Esophagus (tissue), 2 donors: ENCODE measurements around the gene CHMP6. TPM values are rescaled to one million over a fixed set of nuclear protein-coding genes. Genes with fewer than 3 reads are reported as not detected.

ENCODE experiments used
- H3K27ac ChIP-seq, 2 donors: one replicate each; pipeline ENCODE4 v1.5.1; 2013; ENCODE audit warnings: low read depth in 2 of 2, mild to moderate bottlenecking in 2 of 2, inconsistent platforms in 1 of 2, low read length in 1 of 2, moderate library complexity in 1 of 2
- H3K27me3 ChIP-seq, 2 donors: one replicate each; pipeline ENCODE4 v1.6.1; 2013; ENCODE audit warnings: low read length in 2 of 2, control low read depth in 1 of 2, mild to moderate bottlenecking in 1 of 2; ENCODE audit not compliant: insufficient read depth in 2 of 2, control insufficient read depth in 1 of 2
- H3K36me3 ChIP-seq, 2 donors: one replicate each; pipeline ENCODE4 v1.6.1; 2013; ENCODE audit warnings: low read length in 1 of 2; ENCODE audit not compliant: control insufficient read depth in 2 of 2, insufficient read depth in 2 of 2
- H3K4me1 ChIP-seq, 2 donors: one replicate each; pipeline ENCODE4 v1.6.1; 2013; ENCODE audit warnings: low read length in 1 of 2; ENCODE audit not compliant: control insufficient read depth in 2 of 2, insufficient read depth in 2 of 2
- H3K4me3 ChIP-seq, 2 donors: one replicate each; pipeline ENCODE4 v1.5.1; 2013; ENCODE audit warnings: low read length in 2 of 2, mild to moderate bottlenecking in 2 of 2, low read depth in 1 of 2, moderate library complexity in 1 of 2
- H3K9me3 ChIP-seq, 2 donors: one replicate each; pipeline ENCODE4 v1.6.1; 2013; ENCODE audit warnings: mild to moderate bottlenecking in 2 of 2, low read depth in 1 of 2, low read length in 1 of 2, moderate library complexity in 1 of 2; ENCODE audit not compliant: control insufficient read depth in 2 of 2, insufficient read depth in 1 of 2
- WGBS, 2 donors: extraction: QIAGEN DNeasy Blood & Tissue Kit; methylation state at CpG; one replicate each; pipeline ENCODE4 v1.1.7; 2013; 5-methylcytosine and 5-hydroxymethylcytosine counted together
- polyA plus RNA-seq, 2 donors: library from polyadenylated mRNA; stranded (reverse); fragments of 200-250 nt; gene quantifications; one replicate each; pipeline ENCODE4 v1.2.3, GENCODE V29; 2013
- donor health status: healthy with polysubstance abuse.
- donor health status: Bipolar disorder and iron deficiency.

CHMP6 gene
- polyA plus RNA-seq, 2 donors: 21.5 to 26.7 TPM

GRCh38 chr17:80956321-80957190 is 35.1 kb upstream of the CHMP6 start:
- H3K4me1 ChIP-seq: peaks cover 6 to 14% of the 10 kb centered on the region in 2 donors
- 89% methylated on average over 28 of the region's 29 CpGs for WGBS, 2 donors
- H3K36me3 ChIP-seq: peaks cover 0 to 13% of the 10 kb centered on the region in 2 donors

GRCh38 chr17:80957461-80957941 is 34.1 kb upstream of the CHMP6 start:
- H3K4me3 ChIP-seq: no peak overlapping the region
- 93 to 96% methylated on average over 12 of the region's 12 CpGs for WGBS, 2 donors
- H3K27ac ChIP-seq: no peak overlapping the region
- peaks cover 0 to 11% of the 10 kb centered on the region in 2 donors for H3K36me3 ChIP-seq
- no peaks in the 10 kb centered on the region for H3K27me3 ChIP-seq
- no peaks in the 10 kb centered on the region for H3K9me3 ChIP-seq
- H3K4me1 ChIP-seq: peaks cover 6 to 14% of the 10 kb centered on the region in 2 donors

More at GRCh38 chr17:80956321-80957190, 35.1 kb upstream of the CHMP6 start:
- H3K27me3 ChIP-seq: no peaks in the 10 kb centered on the region
- H3K27ac ChIP-seq: no peak overlapping the region
- H3K9me3 ChIP-seq: no peaks in the 10 kb centered on the region
- H3K4me3 ChIP-seq: no peak overlapping the region

- H3K27me3 ChIP-seq: no peaks in the 10 kb centered on the region
- H3K9me3 ChIP-seq: no peaks in the 10 kb centered on the region
- no peak overlapping the region for H3K4me3 ChIP-seq
- H3K4me1 ChIP-seq: peaks cover 6 to 14% of the 10 kb centered on the region in 2 donors
- peaks cover 0 to 19% of the 10 kb centered on the region in 2 donors for H3K36me3 ChIP-seq
- H3K27ac ChIP-seq: peak overlapping the region; percentile 79 to 89
- 32 to 39% methylated on average over 22 to 23 of the region's 23 CpGs for WGBS, 2 donors
Measured at GRCh38 chr17:80959330-80960036, 32.2 kb upstream of the CHMP6 start.

- Histone ChIP-seq H3K36me3 (peaks cover 3 to 26% of the 10 kb centered on the region in 2 donors), H3K4me1 (peaks cover 6 to 14% of the 10 kb centered on the region in 2 donors), H3K4me3 (no peak overlapping the region), H3K27me3 (no peaks in the 10 kb centered on the region), H3K27ac (peak overlapping the region; percentile 76 to 89), H3K9me3 (no peaks in the 10 kb centered on the region)
- WGBS, 2 donors: 68 to 76% methylated on average over 24 of the region's 24 CpGs
Measured at GRCh38 chr17:80960037-80960796, 31.4 kb upstream of the CHMP6 start.

GRCh38 chr17:80960797-80961452 is 30.7 kb upstream of the CHMP6 start:
- Histone ChIP-seq H3K36me3 (peaks cover 3 to 27% of the 10 kb centered on the region in 2 donors), H3K27ac (peak overlapping the region; percentile 42 to 89), H3K4me3 (no peak overlapping the region), H3K4me1 (peaks cover 6 to 14% of the 10 kb centered on the region in 2 donors), H3K9me3 (no peaks in the 10 kb centered on the region), H3K27me3 (no peaks in the 10 kb centered on the region)
- WGBS, 2 donors: 92 to 95% methylated on average over 30 to 31 of the region's 31 CpGs

- H3K36me3 ChIP-seq: peaks cover 3 to 29% of the 10 kb centered on the region in 2 donors
- H3K9me3 ChIP-seq: no peaks in the 10 kb centered on the region
- peaks cover 6 to 14% of the 10 kb centered on the region in 2 donors for H3K4me1 ChIP-seq
- H3K27ac ChIP-seq: peak overlapping the region in 1 of 2 donors; percentile 89
- no peaks in the 10 kb centered on the region for H3K27me3 ChIP-seq
- no peak overlapping the region for H3K4me3 ChIP-seq
- whole genome bisulfite sequencing, 2 donors: 81 to 87% methylated on average over 21 of the region's 21 CpGs
Measured at GRCh38 chr17:80961541-80962330, 29.9 kb upstream of the CHMP6 start.

GRCh38 chr17:80962356-80963329 is 29.0 kb upstream of the CHMP6 start:
- peaks cover 3 to 28% of the 10 kb centered on the region in 2 donors for H3K36me3 ChIP-seq
- H3K4me3 ChIP-seq: no peak overlapping the region
- WGBS, 2 donors: 87 to 92% methylated on average over 39 to 41 of the region's 41 CpGs
- peaks cover 6 to 14% of the 10 kb centered on the region in 2 donors for H3K4me1 ChIP-seq
- H3K27ac ChIP-seq: peak overlapping the region in 1 of 2 donors; percentile 41
- no peaks in the 10 kb centered on the region for H3K9me3 ChIP-seq
- no peaks in the 10 kb centered on the region for H3K27me3 ChIP-seq
